Upper lobe of left lung (tissue), 6 donors: Measurements from ENCODE around the gene POC1B. TPM values are rescaled to one million over a fixed set of nuclear protein-coding genes. Genes with fewer than 3 reads are reported as not detected.
A peak's percentile ranks its signal among the peaks of the same experiment; 100 is the strongest.

Experiments
- ATAC-seq, 2 donors: fragments of 200-7000 bp; cut with Tn5 transposase; one replicate each; pipeline ENCODE4 v1.9.1; 2022; ENCODE audit warnings: mild to moderate bottlenecking in 2 of 2, moderate library complexity in 2 of 2; ENCODE audit not compliant: low FRiP score in 2 of 2
- DNase-seq, 2 donors: peaks; one replicate each; pipeline ENCODE4 v3.0.0-alpha.2; 2019 to 2020
- H3K27ac ChIP-seq, 4 donors: fragments of 200-600 bp; sonication (generic); one replicate each; pipeline ENCODE4 v1.5.1; 2016 to 2019
- H3K27me3 ChIP-seq, 4 donors: fragments of 200-600 bp; sonication (generic); one replicate each; pipeline ENCODE4 v1.5.1; 2017 to 2019
- H3K36me3 ChIP-seq, 4 donors: fragments of 200-600 bp; sonication (generic); one replicate each; pipeline ENCODE4 v1.5.1; 2016 to 2019
- H3K4me1 ChIP-seq, 4 donors: fragments of 200-600 bp; sonication (generic); one replicate each; pipeline ENCODE4 v1.5.1; 2018 to 2019
- H3K4me3 ChIP-seq, 4 donors: fragments of 200-600 bp; sonication (generic); one replicate each; pipeline ENCODE4 v1.5.1; 2017 to 2019; ENCODE audit warnings: mild to moderate bottlenecking in 2 of 4, moderate library complexity in 1 of 4
- H3K9me3 ChIP-seq, 4 donors: fragments of 200-600 bp; sonication (generic); one replicate each; pipeline ENCODE4 v1.5.1; 2018 to 2019
- EP300 ChIP-seq, 4 donors: sonication (generic); formaldehyde crosslinking; IDR thresholded peaks; one replicate each; pipeline ENCODE4 v1.5.1; 2017; ENCODE audit warnings: antibody characterized with exemption in 4 of 4, control low read depth in 2 of 4
- POLR2A ChIP-seq, 4 donors: fragments of 450-650 bp; IDR thresholded peaks; one replicate each; pipeline ENCODE4 v1.5.1; 2016 to 2017; ENCODE audit warnings: antibody characterized with exemption in 4 of 4, mild to moderate bottlenecking in 2 of 4
- POLR2AphosphoS5 ChIP-seq, 2 donors: sonication (generic); formaldehyde crosslinking; IDR thresholded peaks; one replicate each; pipeline ENCODE4 v1.5.1; 2017; ENCODE audit warnings: antibody characterized with exemption in 2 of 2
- WGBS, 2 donors: methylation state at CpG; one replicate each; pipeline ENCODE4 v1.1.5; 2017 to 2018; 5-methylcytosine and 5-hydroxymethylcytosine counted together
- total RNA-seq, 6 donors: library from RNA; depleted of rRNA in 4 of 6; stranded (reverse); fragments of >200 nt in 4 of 6; gene quantifications; one replicate each; pipeline versions ENCODE4 v1.1.0 to v1.2.1, GENCODE V29; 2016 to 2021
- TF ChIP-seq, protein P1 (sequence below), 6 experiments: fragments of 450-650 bp in 4 of 6; fragments of 200-600 bp in 2 of 6; sonication (generic) in 2 of 6; IDR thresholded peaks; one replicate each; pipeline ENCODE4 v1.5.1; 2016 to 2019; ENCODE audit warnings: antibody characterized with exemption in 6 of 6
- donor health status: DM: no; HTN: no; CAD: no; lungs with moderate emphysema.
- donor health status: DM: no; HTN: yes; CAD: no; lungs with severe emphysema.

The POC1B gene
- total RNA-seq, 6 donors from 2014 or later = 13.9 to 34.4 (median 21.0) TPM

DNA sequence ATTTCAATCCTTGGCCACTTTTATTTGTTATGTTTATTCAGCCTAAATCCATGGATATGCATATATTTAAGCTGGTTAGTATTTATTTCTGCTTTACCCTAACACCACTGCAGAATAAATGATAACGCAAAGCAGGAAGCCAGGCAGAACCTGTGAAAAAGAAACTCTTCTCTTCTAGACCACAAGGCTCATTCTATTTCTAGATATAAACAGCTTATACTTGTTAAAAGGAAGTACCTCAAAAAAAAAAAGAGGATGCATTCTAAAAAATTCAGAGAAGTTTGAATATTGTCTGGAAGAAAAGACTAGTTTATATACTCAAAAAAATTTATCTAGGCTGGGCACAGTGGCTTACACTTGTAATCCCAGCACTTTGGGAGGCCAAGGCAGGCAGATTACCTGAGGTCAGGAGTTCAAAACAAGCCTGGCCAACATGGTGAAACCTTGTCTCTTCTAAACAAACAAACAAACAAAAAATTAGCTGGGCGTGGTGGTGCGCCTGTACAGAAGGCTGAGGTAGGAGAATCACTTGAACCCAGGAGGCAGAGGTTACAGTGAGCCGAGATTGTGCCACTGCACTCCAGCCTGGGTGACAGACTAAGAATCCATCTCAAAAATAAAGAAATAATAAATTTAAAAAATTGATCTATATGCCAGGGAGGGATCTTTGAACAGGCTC, 57.1 kb downstream of the POC1B start:
- no peak overlapping the region for H3K4me3 ChIP-seq
- H3K27me3 ChIP-seq = no peaks in the 10 kb centered on the region
- H3K9me3 ChIP-seq = no peaks in the 10 kb centered on the region
- WGBS, 2 donors = 73 to 80% methylated on average over 4 of the region's 4 CpGs
- H3K27ac ChIP-seq = peak overlapping the region in 1 of 4 donors; percentile 47
- no peaks in the 10 kb centered on the region for H3K36me3 ChIP-seq
- no peak for DNase-seq
- no peak for ATAC-seq
- TF ChIP-seq, protein P1, sequence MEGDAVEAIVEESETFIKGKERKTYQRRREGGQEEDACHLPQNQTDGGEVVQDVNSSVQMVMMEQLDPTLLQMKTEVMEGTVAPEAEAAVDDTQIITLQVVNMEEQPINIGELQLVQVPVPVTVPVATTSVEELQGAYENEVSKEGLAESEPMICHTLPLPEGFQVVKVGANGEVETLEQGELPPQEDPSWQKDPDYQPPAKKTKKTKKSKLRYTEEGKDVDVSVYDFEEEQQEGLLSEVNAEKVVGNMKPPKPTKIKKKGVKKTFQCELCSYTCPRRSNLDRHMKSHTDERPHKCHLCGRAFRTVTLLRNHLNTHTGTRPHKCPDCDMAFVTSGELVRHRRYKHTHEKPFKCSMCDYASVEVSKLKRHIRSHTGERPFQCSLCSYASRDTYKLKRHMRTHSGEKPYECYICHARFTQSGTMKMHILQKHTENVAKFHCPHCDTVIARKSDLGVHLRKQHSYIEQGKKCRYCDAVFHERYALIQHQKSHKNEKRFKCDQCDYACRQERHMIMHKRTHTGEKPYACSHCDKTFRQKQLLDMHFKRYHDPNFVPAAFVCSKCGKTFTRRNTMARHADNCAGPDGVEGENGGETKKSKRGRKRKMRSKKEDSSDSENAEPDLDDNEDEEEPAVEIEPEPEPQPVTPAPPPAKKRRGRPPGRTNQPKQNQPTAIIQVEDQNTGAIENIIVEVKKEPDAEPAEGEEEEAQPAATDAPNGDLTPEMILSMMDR (IDR thresholded peaks at IDR 0.05) = no peak
- TF ChIP-seq EP300 (IDR thresholded peaks at IDR 0.05) (no peak), POLR2A (IDR thresholded peaks at IDR 0.05) (no peak), POLR2AphosphoS5 (IDR thresholded peaks at IDR 0.05) (no peak)
- H3K4me1 ChIP-seq = no peaks in the 10 kb centered on the region

GRCh38 chr12:89468017-89468416, 57.8 kb downstream of the POC1B start:
- ATAC-seq (no peak), DNase-seq (no peak)
- 67 to 75% methylated on average over 1 of the region's 1 CpG for WGBS, 2 donors
- no peak overlapping the region for H3K27ac ChIP-seq
- no peaks in the 10 kb centered on the region for H3K9me3 ChIP-seq
- no peak overlapping the region for H3K4me3 ChIP-seq
- no peaks in the 10 kb centered on the region for H3K4me1 ChIP-seq
- TF ChIP-seq EP300 (IDR thresholded peaks at IDR 0.05) = no peak
- no peak for TF ChIP-seq POLR2A (IDR thresholded peaks at IDR 0.05)
- TF ChIP-seq POLR2AphosphoS5 (IDR thresholded peaks at IDR 0.05) = no peak
- TF ChIP-seq, protein P1 (IDR thresholded peaks at IDR 0.05) = no peak
- H3K27me3 ChIP-seq = no peaks in the 10 kb centered on the region
- H3K36me3 ChIP-seq = no peaks in the 10 kb centered on the region

DNA sequence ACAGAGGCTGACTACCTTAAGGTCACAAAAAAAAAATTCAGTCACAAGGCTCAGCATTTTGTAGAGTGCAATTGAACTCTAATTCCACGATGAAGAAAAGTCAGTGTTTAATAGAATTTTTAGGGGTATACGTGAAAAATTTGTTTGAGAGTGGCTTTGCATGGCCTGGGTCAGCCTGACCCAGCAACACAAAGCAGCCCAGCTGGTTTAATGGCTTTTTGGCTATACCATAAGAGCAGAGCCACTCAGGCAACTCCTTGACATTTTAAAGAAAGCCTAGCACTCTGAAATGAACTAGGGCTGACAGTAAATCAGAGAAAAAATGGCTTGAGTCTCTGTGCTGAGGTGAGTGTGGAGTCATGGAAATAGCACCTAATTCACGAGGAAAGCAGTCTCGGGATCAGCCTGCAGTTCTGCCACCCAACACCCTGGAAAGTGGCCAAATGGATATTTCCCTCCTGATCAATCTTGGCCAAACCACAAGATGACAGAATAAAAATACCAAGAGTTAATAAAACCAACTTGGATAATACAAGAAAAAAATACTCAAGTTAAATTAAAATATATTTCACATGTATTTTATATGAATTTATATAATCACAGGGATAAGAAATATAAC, 60.8 kb downstream of the POC1B start:
- 65 to 70% methylated on average over 4 of the region's 4 CpGs for WGBS, 2 donors
- no peak for ATAC-seq
- no peaks in the 10 kb centered on the region for H3K36me3 ChIP-seq
- no peaks in the 10 kb centered on the region for H3K27me3 ChIP-seq
- H3K27ac ChIP-seq = no peak overlapping the region
- TF ChIP-seq, protein P1 (IDR thresholded peaks at IDR 0.05) = no peak
- TF ChIP-seq EP300 (IDR thresholded peaks at IDR 0.05) (no peak), POLR2A (IDR thresholded peaks at IDR 0.05) (no peak), POLR2AphosphoS5 (IDR thresholded peaks at IDR 0.05) (no peak)
- no peak overlapping the region for H3K4me3 ChIP-seq
- DNase-seq = no peak
- H3K4me1 ChIP-seq = peaks cover 0 to 11% (median 4%) of the 10 kb centered on the region in 4 donors
- H3K9me3 ChIP-seq = no peaks in the 10 kb centered on the region

- 20 to 24% methylated on average over 6 of the region's 6 CpGs for WGBS, 2 donors
- ATAC-seq (peak; percentile 82 to 94), DNase-seq (no peak)
- H3K9me3 ChIP-seq = no peaks in the 10 kb centered on the region
- TF ChIP-seq EP300 (IDR thresholded peaks at IDR 0.05) (no peak), POLR2AphosphoS5 (IDR thresholded peaks at IDR 0.05) (no peak), POLR2A (IDR thresholded peaks at IDR 0.05) (peak in 1 of 4 donors; percentile 18)
- TF ChIP-seq, protein P1 (IDR thresholded peaks at IDR 0.05) = peak; percentile 47 to 84 (median 66)
- H3K4me1 ChIP-seq = peaks cover 0 to 11% (median 5%) of the 10 kb centered on the region in 4 donors
- H3K27ac ChIP-seq = peak overlapping the region in 3 of 4 donors; percentile 18 to 76 (median 71)
- H3K36me3 ChIP-seq = no peaks in the 10 kb centered on the region
- H3K4me3 ChIP-seq = peak overlapping the region in 2 of 4 donors; percentile 19 to 20
- H3K27me3 ChIP-seq = no peaks in the 10 kb centered on the region
These were observed 63.9 kb downstream of the POC1B start for GRCh38 chr12:89461649-89462612.
